HG03066 (cell line): ENCODE results near the gene COMMD3.
"Not testable (repeated sequence)": the region's sequence is repeated elsewhere in the genome, so short reads cannot be mapped to it uniquely, and the experiment has no call there.

Source experiments
- ATAC-seq: cut with Tn5 transposase; IDR thresholded peaks from one replicate; pipeline ENCODE4 v1.9.1; 2021; ENCODE audit warnings: low read depth; ENCODE audit not compliant: unreplicated experiment

The COMMD3 gene

GRCh38 chr10:22338185-22338900, 22.2 kb downstream of the COMMD3 start:
- ATAC-seq: no peak

GRCh38 chr10:22338931-22339330, 22.7 kb downstream of the COMMD3 start:
- ATAC-seq: no peak

GRCh38 chr10:22339761-22340328, 23.7 kb downstream of the COMMD3 start:
- ATAC-seq: no peak

- peak; percentile 35 for ATAC-seq
Measured at GRCh38 chr10:22340329-22341189, 24.4 kb downstream of the COMMD3 start.

- peak; percentile 14 for ATAC-seq
Measured at GRCh38 chr10:22341190-22341925, 25.2 kb downstream of the COMMD3 start.

DNA sequence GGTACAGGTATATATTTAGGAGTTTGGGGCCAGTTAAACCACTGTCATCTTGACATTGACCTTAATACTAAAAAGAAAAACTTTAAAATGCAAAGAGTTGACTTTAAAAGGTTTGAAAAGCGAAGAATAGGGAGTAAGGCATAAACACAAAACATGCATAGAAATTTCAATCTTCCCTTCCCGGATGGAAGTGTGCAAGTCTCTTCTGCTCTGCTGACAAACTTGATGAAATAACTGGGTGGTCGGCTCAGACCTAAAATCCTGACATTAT, 25.7 kb downstream of the COMMD3 start:
- no peak for ATAC-seq

DNA sequence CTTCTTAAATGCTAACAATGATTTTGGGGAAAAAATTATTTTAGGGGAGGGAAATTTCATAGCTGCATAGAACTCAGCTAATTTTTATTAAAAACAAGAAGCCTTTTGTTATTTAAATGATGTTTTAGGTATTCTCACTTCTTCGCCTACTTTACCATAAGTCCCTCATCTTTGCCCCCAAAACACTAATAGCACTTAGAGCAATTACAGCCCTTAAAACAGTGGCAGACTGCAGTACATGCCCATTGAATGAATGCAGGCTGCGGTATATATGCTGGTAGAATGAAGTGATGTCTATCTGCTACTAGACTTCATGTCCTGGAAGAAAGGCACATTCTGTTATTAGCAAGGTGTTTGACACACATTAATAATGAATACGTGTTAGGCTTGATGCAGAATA, 26.2 kb downstream of the COMMD3 start:
- no peak for ATAC-seq

DNA sequence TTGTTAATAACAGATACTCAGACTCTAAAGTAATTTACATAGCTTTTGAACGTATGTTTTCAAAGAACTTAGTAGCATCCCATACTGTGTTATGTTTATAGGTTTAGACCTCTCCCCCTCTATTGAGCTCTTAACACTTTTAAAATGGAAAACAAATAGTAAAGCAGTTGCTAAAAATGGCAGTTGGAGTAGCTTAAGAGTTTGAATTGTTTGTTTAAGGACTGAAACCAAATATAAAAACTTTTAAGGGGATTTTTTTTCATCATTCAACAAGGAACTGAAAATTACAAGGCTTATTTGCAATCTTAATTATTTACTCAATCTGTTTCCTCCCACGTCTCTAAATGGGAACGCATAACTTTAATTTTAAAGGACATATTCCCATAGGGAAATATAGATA, 27.5 kb downstream of the COMMD3 start:
- no peak for ATAC-seq

DNA sequence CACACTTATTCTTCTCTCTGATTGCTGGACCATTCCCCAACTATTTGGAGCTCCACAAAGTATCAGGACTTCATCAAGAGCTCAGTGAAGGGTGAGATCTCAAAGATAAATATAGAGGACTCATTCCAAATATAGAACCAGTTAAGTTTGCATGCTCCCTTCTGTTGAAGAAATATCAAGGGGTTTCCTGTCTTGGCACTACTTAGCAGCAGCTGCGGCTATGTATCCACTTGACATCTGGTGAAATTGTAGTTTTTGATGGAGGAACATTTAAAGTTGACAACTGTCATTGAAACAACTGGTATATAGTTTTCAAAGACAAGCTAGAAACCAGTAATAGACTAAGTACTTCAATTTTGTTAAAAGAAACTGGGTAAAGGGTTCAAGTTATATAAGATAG, 28.1 kb downstream of the COMMD3 start:
- no peak for ATAC-seq

- ATAC-seq: no peak
Measured at GRCh38 chr10:22344781-22345300, 28.7 kb downstream of the COMMD3 start.

GRCh38 chr10:22345301-22346095, 29.3 kb downstream of the COMMD3 start, which contains the start of gene SPAG6:
SPAG6 (plus strand) TSS chr10:22345496; CDS start chr10:22345612, 116 bp downstream.
- ATAC-seq: no peak

DNA sequence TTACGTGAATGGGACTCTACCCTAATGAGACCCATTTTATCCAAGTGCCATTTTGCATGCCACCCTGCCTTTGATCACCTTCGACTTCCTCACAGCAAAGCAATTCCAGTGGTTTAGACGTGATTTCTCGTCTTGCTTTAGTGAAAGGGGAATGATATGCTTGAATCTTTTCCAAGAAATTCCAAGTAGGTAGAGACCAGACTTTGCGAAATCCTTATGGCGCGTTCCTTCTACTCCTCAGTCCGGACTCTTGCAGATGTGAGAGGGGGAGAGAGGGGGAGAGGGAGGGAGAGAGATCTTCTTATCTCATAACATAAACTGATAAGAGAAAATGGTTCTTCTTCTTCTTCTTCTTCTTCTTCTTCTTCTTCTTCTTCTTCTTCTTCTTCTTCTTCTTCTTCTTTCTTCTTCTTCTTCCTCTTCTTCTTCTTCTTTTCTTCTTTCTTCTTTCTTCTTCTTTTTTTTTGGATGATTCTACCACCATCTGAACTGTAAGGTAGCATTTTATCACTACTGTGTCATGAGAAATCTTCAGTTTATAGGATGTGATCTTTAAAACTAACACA, 30.0 kb downstream of the COMMD3 start:
- ATAC-seq: no peak

- no peak for ATAC-seq
Measured at GRCh38 chr10:22349755-22350154, 33.6 kb downstream of the COMMD3 start.

DNA sequence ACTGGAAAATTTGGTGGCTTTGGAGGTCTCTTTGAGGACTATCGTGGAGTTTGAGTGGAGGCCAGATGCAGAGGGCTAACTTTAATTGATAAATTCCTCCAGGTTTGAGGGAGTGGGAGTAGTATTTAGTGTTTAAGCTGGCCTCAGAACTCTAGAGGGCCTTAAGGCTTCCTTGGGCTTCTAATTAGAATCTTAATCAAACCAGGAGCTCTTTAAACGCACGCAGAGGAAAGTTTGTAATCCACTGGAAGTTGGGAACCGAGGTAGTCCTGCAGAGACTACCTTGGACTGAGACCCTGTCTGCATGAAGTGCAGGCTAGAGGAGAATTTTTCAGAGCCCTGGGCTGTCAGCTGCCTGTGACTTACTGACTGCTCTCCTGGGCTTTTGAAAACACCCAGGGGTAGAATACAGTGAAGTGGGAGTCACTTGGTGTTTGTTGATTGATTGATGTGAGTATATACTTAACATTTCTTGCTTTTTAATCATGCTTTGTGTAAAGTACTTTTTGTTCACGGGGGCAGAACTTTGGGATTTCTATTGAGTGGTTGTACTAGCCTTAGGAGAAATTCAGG, 35.0 kb downstream of the COMMD3 start:
- ATAC-seq: no peak

- no peak for ATAC-seq
Measured at GRCh38 chr10:22356324-22356873, 40.2 kb downstream of the COMMD3 start.

DNA sequence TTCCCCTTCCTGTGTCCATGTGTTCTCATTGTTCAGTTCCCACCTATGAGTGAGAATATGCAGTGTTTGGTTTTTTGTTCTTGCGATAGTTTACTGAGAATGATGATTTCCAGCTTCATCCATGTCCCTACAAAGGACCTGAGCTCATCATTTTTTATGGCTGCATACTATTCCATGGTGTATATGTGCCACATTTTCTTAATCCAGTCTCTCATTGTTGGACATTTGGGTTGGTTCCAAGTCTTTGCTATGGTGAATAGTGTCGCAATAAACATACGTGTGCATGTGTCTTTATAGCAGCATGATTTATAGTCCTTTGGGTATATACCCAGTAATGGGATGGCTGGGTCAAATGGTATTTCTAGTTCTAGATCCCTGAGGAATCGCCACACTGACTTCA, 41.6 kb downstream of the COMMD3 start:
- ATAC-seq: not testable (repeated sequence)

DNA sequence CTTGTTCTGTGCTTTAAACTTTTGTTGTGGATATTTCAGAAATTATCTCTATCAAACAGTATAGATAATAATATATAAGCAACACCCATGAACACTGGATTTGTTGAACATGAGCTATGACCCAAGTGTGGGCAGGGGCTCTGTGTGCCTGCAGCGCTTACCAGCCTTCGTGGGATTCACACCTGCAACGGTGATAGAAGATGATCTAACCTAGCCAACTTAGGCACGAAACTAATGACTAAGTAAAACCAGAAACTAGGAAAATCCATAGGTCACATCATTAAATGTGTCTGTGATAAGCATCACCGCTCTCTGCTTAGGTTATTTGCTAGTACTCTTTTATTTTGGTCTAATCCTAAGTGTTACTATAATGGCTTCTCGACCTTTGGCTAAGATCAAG, 47.1 kb downstream of the COMMD3 start:
- no peak for ATAC-seq

- ATAC-seq: no peak
Measured at GRCh38 chr10:22364407-22365140, 48.4 kb downstream of the COMMD3 start.
